Activated naive CD8-positive, alpha-beta T cell treated with anti-CD3 and anti-CD28 coated beads for 36 hours (primary cell): Measurements from ENCODE around the gene VSIG2. TPM values are rescaled to one million over a fixed set of nuclear protein-coding genes. Genes with fewer than 3 reads are reported as not detected.
A peak's percentile ranks its signal among the peaks of the same experiment; 100 is the strongest.

Experiments used
- DNase-seq: peaks from one replicate; pipeline ENCODE4 v3.0.0; 2021
- H3K27ac Mint-ChIP-seq: one replicate; pipeline ENCODE4 v1.8.0; 2022; ENCODE audit warnings: mild to moderate bottlenecking, moderate library complexity, mixed read lengths
- H3K27me3 Mint-ChIP-seq: one replicate; pipeline ENCODE4 v1.8.0; 2022; ENCODE audit warnings: mild to moderate bottlenecking, mixed read lengths
- H3K36me3 Mint-ChIP-seq: one replicate; pipeline ENCODE4 v1.8.0; 2021; ENCODE audit warnings: mild to moderate bottlenecking, mixed read lengths
- H3K4me1 Mint-ChIP-seq: one replicate; pipeline ENCODE4 v1.8.0; 2021; ENCODE audit warnings: mixed read lengths
- H3K4me3 Mint-ChIP-seq: one replicate; pipeline ENCODE4 v1.8.0; 2022; ENCODE audit warnings: mild to moderate bottlenecking, moderate library complexity, mixed read lengths
- H3K9me3 Mint-ChIP-seq: one replicate; pipeline ENCODE4 v1.8.0; 2022; ENCODE audit warnings: mixed read lengths
- total RNA-seq, 2 experiments: library from RNA; stranded (reverse); gene quantifications; one replicate each; pipeline ENCODE4 v1.2.3, GENCODE V29; 2021

Gene VSIG2
- total RNA-seq, 2 experiments from 2014 or later: 0.18 to 0.31 TPM

GRCh38 chr11:124727474-124727873 lies 24.6 kb downstream of the VSIG2 start:
- H3K36me3 Mint-ChIP-seq: no peaks in the 10 kb centered on the region

GRCh38 chr11:124725719-124726105 lies 26.3 kb downstream of the VSIG2 start:
- DNase-seq: no peak
- H3K9me3 Mint-ChIP-seq: no peaks in the 10 kb centered on the region
- no peak overlapping the region for H3K4me3 Mint-ChIP-seq
- H3K4me1 Mint-ChIP-seq: peaks cover 26% of the 10 kb centered on the region
- peaks cover 28% of the 10 kb centered on the region for H3K27me3 Mint-ChIP-seq
- no peak overlapping the region for H3K27ac Mint-ChIP-seq
- no peaks in the 10 kb centered on the region for H3K36me3 Mint-ChIP-seq

More at GRCh38 chr11:124727474-124727873, 24.6 kb downstream of the VSIG2 start:
- Mint-ChIP-seq H3K27ac (no peak overlapping the region), H3K4me1 (peaks cover 20% of the 10 kb centered on the region), H3K9me3 (no peaks in the 10 kb centered on the region), H3K4me3 (no peak overlapping the region), H3K27me3 (peaks cover 21% of the 10 kb centered on the region)
- DNase-seq: no peak

- Mint-ChIP-seq H3K36me3 (no peaks in the 10 kb centered on the region), H3K4me3 (no peak overlapping the region), H3K27ac (no peak overlapping the region), H3K9me3 (no peaks in the 10 kb centered on the region), H3K4me1 (peaks cover 26% of the 10 kb centered on the region), H3K27me3 (peaks cover 30% of the 10 kb centered on the region)
- no peak for DNase-seq
Observed at GRCh38 chr11:124724979-124725718, 26.9 kb downstream of the VSIG2 start.

GRCh38 chr11:124722176-124722575 lies 29.9 kb downstream of the VSIG2 start:
- H3K27me3 Mint-ChIP-seq: peaks cover 52% of the 10 kb centered on the region
- H3K4me1 Mint-ChIP-seq: peaks cover 35% of the 10 kb centered on the region
- H3K9me3 Mint-ChIP-seq: no peaks in the 10 kb centered on the region
- no peaks in the 10 kb centered on the region for H3K36me3 Mint-ChIP-seq
- no peak overlapping the region for H3K4me3 Mint-ChIP-seq
- no peak for DNase-seq
- no peak overlapping the region for H3K27ac Mint-ChIP-seq

- Mint-ChIP-seq H3K36me3 (no peaks in the 10 kb centered on the region), H3K27ac (no peak overlapping the region), H3K4me3 (no peak overlapping the region), H3K27me3 (peaks cover 63% of the 10 kb centered on the region), H3K9me3 (no peaks in the 10 kb centered on the region), H3K4me1 (peaks cover 26% of the 10 kb centered on the region)
- no peak for DNase-seq
Observed at GRCh38 chr11:124719534-124719933, 32.5 kb downstream of the VSIG2 start.

- Mint-ChIP-seq H3K9me3 (no peaks in the 10 kb centered on the region), H3K36me3 (no peaks in the 10 kb centered on the region), H3K27ac (no peak overlapping the region), H3K27me3 (peaks cover 64% of the 10 kb centered on the region), H3K4me1 (peaks cover 21% of the 10 kb centered on the region), H3K4me3 (no peak overlapping the region)
- DNase-seq: no peak
Observed at GRCh38 chr11:124718801-124719200, 33.3 kb downstream of the VSIG2 start.

DNA sequence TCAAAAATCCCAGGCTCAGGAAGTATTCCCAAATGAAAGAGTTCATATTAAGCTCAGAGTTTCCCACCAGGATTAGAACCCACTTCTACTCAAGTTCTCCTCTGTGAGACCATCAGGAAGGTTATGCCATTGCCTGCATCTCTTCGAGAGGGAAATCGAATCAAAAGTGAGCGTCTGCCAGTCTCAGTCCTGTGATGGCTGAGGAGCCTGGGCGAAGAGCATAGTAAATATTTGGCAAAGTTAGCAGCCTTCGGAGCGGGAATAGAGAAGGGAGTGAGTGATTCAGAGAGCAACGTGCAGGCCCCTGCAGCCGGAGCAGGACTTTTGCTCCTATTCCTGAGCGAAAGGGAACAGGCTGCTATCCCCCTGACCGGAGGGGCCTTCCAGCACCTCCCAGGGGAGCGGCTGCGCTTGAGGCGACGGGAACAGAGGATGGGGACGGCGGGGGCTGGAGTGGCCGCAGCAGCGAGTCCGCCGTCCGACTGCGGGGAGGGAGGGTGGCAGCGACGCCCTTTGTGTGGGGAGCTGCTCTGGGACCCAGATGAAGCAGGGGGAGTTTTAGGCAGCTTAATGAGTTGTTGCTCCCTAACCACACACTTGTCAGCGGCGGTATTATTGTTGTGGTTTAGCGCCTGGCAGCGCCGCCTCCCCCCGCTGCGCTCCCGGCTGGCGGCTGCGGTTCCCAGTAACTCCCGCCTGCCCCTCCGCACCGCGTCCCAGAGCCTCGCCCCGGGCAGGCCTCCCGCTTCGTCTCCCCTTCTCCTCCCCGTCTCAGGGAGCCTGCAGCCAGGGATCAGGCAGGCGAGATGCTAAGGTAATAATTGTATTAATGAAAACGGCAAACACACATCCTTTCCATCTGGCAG lies 34.0 kb downstream of the VSIG2 start:
- peaks cover 71% of the 10 kb centered on the region for H3K27me3 Mint-ChIP-seq

GRCh38 chr11:124717421-124717785 lies 34.7 kb downstream of the VSIG2 start:
- Mint-ChIP-seq H3K27me3 (peaks cover 66% of the 10 kb centered on the region), H3K36me3 (no peaks in the 10 kb centered on the region), H3K9me3 (no peaks in the 10 kb centered on the region), H3K4me1 (peaks cover 15% of the 10 kb centered on the region), H3K4me3 (no peak overlapping the region), H3K27ac (no peak overlapping the region)
- no peak for DNase-seq

More for the DNA sequence above, 34.0 kb downstream of the VSIG2 start:
- no peaks in the 10 kb centered on the region for H3K9me3 Mint-ChIP-seq
- peak overlapping the region; percentile 64 for H3K4me3 Mint-ChIP-seq
- H3K4me1 Mint-ChIP-seq: peaks cover 21% of the 10 kb centered on the region
- H3K36me3 Mint-ChIP-seq: no peaks in the 10 kb centered on the region
- DNase-seq: peak; percentile 15
- no peak overlapping the region for H3K27ac Mint-ChIP-seq

DNA sequence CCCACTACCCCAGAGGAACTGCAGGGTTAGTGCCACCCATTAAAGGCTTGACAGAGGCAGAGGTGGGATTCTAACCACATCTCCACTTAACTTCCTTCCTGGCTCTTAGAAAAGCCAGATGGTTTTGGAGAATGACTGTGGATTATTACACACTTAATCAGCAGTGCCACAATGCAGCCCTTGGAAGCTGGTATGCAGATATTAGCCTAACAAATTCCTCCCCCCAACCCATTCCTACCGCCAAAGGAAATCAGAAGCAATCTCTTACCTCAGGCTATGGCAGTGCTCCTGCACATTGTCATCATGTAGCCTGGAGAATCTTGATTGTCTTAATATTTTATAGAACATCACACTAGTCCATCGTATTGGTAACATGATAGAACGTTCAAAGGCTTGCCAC lies 35.5 kb downstream of the VSIG2 start:
- no peak for DNase-seq
- H3K4me1 Mint-ChIP-seq: peaks cover 9% of the 10 kb centered on the region
- no peak overlapping the region for H3K27ac Mint-ChIP-seq
- H3K9me3 Mint-ChIP-seq: no peaks in the 10 kb centered on the region
- no peaks in the 10 kb centered on the region for H3K36me3 Mint-ChIP-seq
- H3K27me3 Mint-ChIP-seq: peaks cover 61% of the 10 kb centered on the region
- no peak overlapping the region for H3K4me3 Mint-ChIP-seq

- Mint-ChIP-seq H3K9me3 (peaks cover 5% of the 10 kb centered on the region), H3K27ac (no peak overlapping the region), H3K36me3 (peaks cover 4% of the 10 kb centered on the region), H3K27me3 (peaks cover 37% of the 10 kb centered on the region), H3K4me3 (no peak overlapping the region), H3K4me1 (peaks cover 1% of the 10 kb centered on the region)
- DNase-seq: no peak
Observed at GRCh38 chr11:124712392-124712791, 39.7 kb downstream of the VSIG2 start.

DNA sequence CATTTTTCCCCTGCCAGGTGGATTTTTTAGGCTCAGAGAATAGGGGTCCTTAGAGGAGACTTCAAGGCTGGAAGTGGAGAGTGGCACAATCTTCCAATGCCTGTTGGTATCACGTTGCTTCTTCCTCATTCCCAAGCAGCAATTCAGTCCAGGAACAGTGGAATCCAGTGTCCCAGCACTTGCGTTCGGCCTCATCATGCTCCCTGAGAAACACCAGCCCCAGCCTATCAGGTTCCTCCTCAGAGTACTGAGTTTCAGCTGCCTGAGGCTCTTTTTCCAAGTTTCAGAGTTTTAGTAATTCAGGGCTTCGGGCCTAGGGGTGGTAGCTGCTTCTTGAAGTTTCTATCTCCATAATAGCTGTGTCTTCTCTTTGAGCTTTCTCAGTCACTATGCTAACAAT lies 44.2 kb downstream of the VSIG2 start:
- no peak overlapping the region for H3K27ac Mint-ChIP-seq
- DNase-seq: no peak
- peaks cover 4% of the 10 kb centered on the region for H3K36me3 Mint-ChIP-seq
- peaks cover 4% of the 10 kb centered on the region for H3K27me3 Mint-ChIP-seq
- H3K4me3 Mint-ChIP-seq: no peak overlapping the region
- no peaks in the 10 kb centered on the region for H3K4me1 Mint-ChIP-seq
- peaks cover 9% of the 10 kb centered on the region for H3K9me3 Mint-ChIP-seq

DNA sequence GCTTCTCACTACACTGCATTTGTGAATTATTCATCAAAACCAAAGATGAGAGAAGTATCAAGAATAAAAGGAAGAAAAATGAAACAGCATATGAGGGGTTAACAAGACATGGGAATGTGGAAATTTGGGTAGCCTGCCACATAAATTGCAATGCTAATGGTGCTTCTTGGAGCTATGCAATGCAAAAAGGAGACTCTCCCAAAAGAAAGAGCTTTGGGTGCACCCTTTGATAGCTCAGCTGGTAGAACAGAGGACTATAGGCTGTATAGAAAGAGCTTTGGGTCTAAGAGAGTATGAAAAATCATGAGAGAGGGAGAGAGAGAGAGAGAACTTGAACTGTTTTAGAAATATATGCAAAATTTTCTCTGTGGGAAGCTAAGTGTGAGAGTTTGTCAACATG lies 52.0 kb downstream of the VSIG2 start:
- Mint-ChIP-seq H3K27me3 (peaks cover 8% of the 10 kb centered on the region), H3K27ac (no peak overlapping the region), H3K4me3 (no peak overlapping the region)

DNA sequence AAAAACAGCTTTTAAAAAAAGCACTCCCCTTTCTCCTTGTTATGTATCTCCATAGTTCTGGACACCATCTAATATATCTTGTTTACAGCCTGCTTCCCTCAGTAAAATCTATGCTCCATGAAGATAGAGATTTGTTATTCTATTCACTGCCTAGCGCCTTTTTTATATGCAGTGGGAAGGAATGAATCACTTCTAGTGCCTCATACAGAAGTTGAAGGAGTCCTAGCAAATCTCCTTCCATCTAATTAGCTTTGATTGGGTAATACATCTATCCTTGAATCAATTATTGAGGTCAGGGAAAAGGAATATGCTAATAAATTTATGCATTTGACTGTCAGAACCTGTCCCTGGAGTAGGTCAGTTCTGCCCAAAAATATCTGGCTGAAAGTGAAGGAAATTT lies 52.5 kb downstream of the VSIG2 start:
- Mint-ChIP-seq H3K27ac (no peak overlapping the region), H3K4me1 (no peaks in the 10 kb centered on the region), H3K4me3 (no peak overlapping the region), H3K27me3 (peaks cover 8% of the 10 kb centered on the region), H3K9me3 (peaks cover 3% of the 10 kb centered on the region), H3K36me3 (no peaks in the 10 kb centered on the region)
- DNase-seq: no peak

More for the DNA sequence above, 52.0 kb downstream of the VSIG2 start:
- no peaks in the 10 kb centered on the region for H3K4me1 Mint-ChIP-seq
- no peak for DNase-seq
- H3K36me3 Mint-ChIP-seq: no peaks in the 10 kb centered on the region
- H3K9me3 Mint-ChIP-seq: peaks cover 3% of the 10 kb centered on the region
